ENCODE measurements around the gene UBE2D2.
"Not testable (repeated sequence)": the region's sequence is repeated elsewhere in the genome, so short reads cannot be mapped to it uniquely, and the experiment has no call there.

Gene UBE2D2

GRCh38 chr5:139560752-139561654, at the start of gene UBE2D2:
Gene UBE2D2 (plus strand): TSS chr5:139561339. CDS start chr5:139561792, 453 bp downstream.
- peak; percentile 96 for DNase-seq (ENCODE audit: low read depth)
- H3K4me3 ChIP-seq (ENCODE audit: low read depth, low read length) = peak within 1 kb of the TSS; percentile 96
- no peak for TF ChIP-seq CTCF (IDR thresholded peaks at IDR 0.05; ENCODE audit: low read depth, low read length, missing control alignments)

GRCh38 chr5:139512786-139513390, 48.3 kb upstream of the UBE2D2 start:
- no peak for DNase-seq (ENCODE audit: low read depth)
- TF ChIP-seq CTCF (IDR thresholded peaks at IDR 0.05; ENCODE audit: low read depth, low read length, missing control alignments) = peak; percentile 24
- H3K4me3 ChIP-seq (ENCODE audit: low read depth, low read length) = no peak overlapping the region

- peak; percentile 81 for TF ChIP-seq CTCF (IDR thresholded peaks at IDR 0.05; ENCODE audit: low read depth, low read length, missing control alignments)
- H3K4me3 ChIP-seq (ENCODE audit: low read depth, low read length) = not testable (repeated sequence)
- DNase-seq (ENCODE audit: low read depth) = peak; percentile 59
These were observed 47.7 kb upstream of the UBE2D2 start for GRCh38 chr5:139513434-139513833.

GRCh38 chr5:139513852-139514485, 47.2 kb upstream of the UBE2D2 start:
- no peak for TF ChIP-seq CTCF (IDR thresholded peaks at IDR 0.05; ENCODE audit: low read depth, low read length, missing control alignments)
- no peak overlapping the region for H3K4me3 ChIP-seq (ENCODE audit: low read depth, low read length)

GRCh38 chr5:139514486-139514856, 46.7 kb upstream of the UBE2D2 start:
- no peak overlapping the region for H3K4me3 ChIP-seq (ENCODE audit: low read depth, low read length)
- no peak for DNase-seq (ENCODE audit: low read depth)
- TF ChIP-seq CTCF (IDR thresholded peaks at IDR 0.05; ENCODE audit: low read depth, low read length, missing control alignments) = no peak

More at GRCh38 chr5:139513852-139514485, 47.2 kb upstream of the UBE2D2 start:
- DNase-seq (ENCODE audit: low read depth) = no peak

- peak; percentile 95 for TF ChIP-seq CTCF (IDR thresholded peaks at IDR 0.05; ENCODE audit: low read depth, low read length, missing control alignments)
- no peak for DNase-seq (ENCODE audit: low read depth)
- peak overlapping the region; percentile 75 for H3K4me3 ChIP-seq (ENCODE audit: low read depth, low read length)
These were observed 43.2 kb upstream of the UBE2D2 start for GRCh38 chr5:139517683-139518564.

Measured in GM12864 (cell line).